ENCODE results near the gene SLC27A2.

The SLC27A2 gene

GRCh38 chr15:50275908-50276307 lies 93.9 kb downstream of the SLC27A2 start:
- DNase-seq (ENCODE audit: low spot score) = no peak

GRCh38 chr15:50277370-50277769 lies 95.4 kb downstream of the SLC27A2 start:
- no peak for DNase-seq (ENCODE audit: low spot score)

GRCh38 chr15:50278496-50278895 lies 96.5 kb downstream of the SLC27A2 start:
- DNase-seq (ENCODE audit: low spot score) = no peak

- DNase-seq (ENCODE audit: low spot score) = no peak
Observed at GRCh38 chr15:50280271-50280670, 98.3 kb downstream of the SLC27A2 start.

GRCh38 chr15:50281427-50281826 lies 99.4 kb downstream of the SLC27A2 start:
- no peak for DNase-seq (ENCODE audit: low spot score)

Measured in CD4-positive, alpha-beta T cell treated with Interleukin-15 for 4 hours (primary cell).